ENCODE data around the gene CIB2. TPM values are rescaled to one million over a fixed set of nuclear protein-coding genes. Genes with fewer than 3 reads are reported as not detected.

CIB2 gene
- total and polyA plus RNA-seq, 2 experiments from 2014 or later: 59.5 to 64.4 TPM

- H3K27me3 ChIP-seq (ENCODE audit: insufficient read depth): no peaks in the 10 kb centered on the region
- peaks cover 5% of the 10 kb centered on the region; the same call in 1 of the 2 replicates for H4K20me1 ChIP-seq (replicated peaks; ENCODE audit: insufficient read depth)
- H3K4me3 ChIP-seq: no peak overlapping the region
- H3K4me2 ChIP-seq: peak overlapping the region; percentile 52; the same call in 1 of the 2 replicates
- H3K36me3 ChIP-seq (ENCODE audit: insufficient read depth): no peaks in the 10 kb centered on the region
- DNase-seq (ENCODE audit: low spot score) (no peak), ATAC-seq (no peak)
- TF ChIP-seq CTCF (conservative IDR thresholded peaks at IDR 0.05; ENCODE audit: low read depth in 2 of 2): no peak
- no peak for TF ChIP-seq EZH2phosphoT487 (IDR thresholded peaks at IDR 0.05; ENCODE audit: unreplicated experiment)
- no peak for TF ChIP-seq ETS1 (IDR thresholded peaks at IDR 0.05)
- TF ChIP-seq ZNF331 (CRISPR knock-in tag; IDR thresholded peaks at IDR 0.05; ENCODE audit: low read depth): no peak
- no peak for TF ChIP-seq POLR2AphosphoS5 (IDR thresholded peaks at IDR 0.05; ENCODE audit: low read depth)
- TF ChIP-seq STAT1 (IDR thresholded peaks at IDR 0.05; ENCODE audit: unreplicated experiment): no peak
- TF ChIP-seq CREB1 (CRISPR knock-in tag; IDR thresholded peaks at IDR 0.05; ENCODE audit: low read depth): no peak
- TF ChIP-seq REST (IDR thresholded peaks at IDR 0.05; ENCODE audit: unreplicated experiment): no peak
- H3K9me2 ChIP-seq (ENCODE audit: insufficient read depth): peaks cover 4% of the 10 kb centered on the region; the same call in 1 of the 2 replicates
- H3K4me1 ChIP-seq (ENCODE audit: insufficient read depth): peaks cover 74% of the 10 kb centered on the region
- H3F3A ChIP-seq (replicated peaks; ENCODE audit: low read depth): no peaks in the 10 kb centered on the region; the same call in 1 of the 2 replicates
- H3K27ac ChIP-seq (ENCODE audit: low read depth): no peak overlapping the region
- H3K4me1 Mint-ChIP-seq: peaks cover 67% of the 10 kb centered on the region
- H3K27ac Mint-ChIP-seq: no peak overlapping the region
- no peak overlapping the region for H3K4me3 Mint-ChIP-seq
- peaks cover 88% of the 10 kb centered on the region for H3K79me2 ChIP-seq (replicated peaks; ENCODE audit: insufficient read depth)
- H2AFZ ChIP-seq: no peak overlapping the region
- no peaks in the 10 kb centered on the region for H3K36me3 Mint-ChIP-seq (ENCODE audit: low read depth)
- H3K27me3 Mint-ChIP-seq (ENCODE audit: insufficient read depth, low read depth, poor library complexity): no peaks in the 10 kb centered on the region
- H3K9me3 Mint-ChIP-seq: no peaks in the 10 kb centered on the region
Observed at GRCh38 chr15:78069052-78069414, 62.2 kb downstream of the CIB2 start.

Measured in GM23338 (cell line).